ENCODE data around the gene LLGL2. TPM values are rescaled to one million over a fixed set of nuclear protein-coding genes. Genes with fewer than 3 reads are reported as not detected.
"Not testable (repeated sequence)": the region's sequence is repeated elsewhere in the genome, so short reads cannot be mapped to it uniquely, and the experiment has no call there.

Gene LLGL2
- total and polyA plus RNA-seq, 2 donors: 5.3 to 36.6 TPM

DNA sequence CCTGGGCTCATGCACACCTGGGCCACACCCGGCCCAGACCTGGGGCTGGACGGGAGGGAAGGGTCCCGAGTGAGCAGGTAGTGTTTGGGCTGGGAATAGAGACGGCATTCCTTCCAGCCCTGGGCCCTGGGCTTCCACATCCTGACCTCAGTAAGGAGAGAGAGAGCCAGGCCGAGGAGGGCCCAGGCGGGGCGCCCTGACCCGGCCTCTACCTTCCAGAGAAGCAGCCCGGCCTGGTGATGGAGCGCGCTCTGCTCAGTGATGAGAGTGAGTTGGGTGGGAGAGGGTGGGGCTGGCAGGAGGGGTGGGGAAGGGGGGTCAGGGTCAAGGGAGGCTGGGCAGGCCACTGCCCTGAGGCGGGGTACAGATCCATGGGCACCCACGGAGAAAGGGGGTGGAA, 48.5 kb downstream of the LLGL2 start:
- DNase-seq (ENCODE audit: low read depth in 6 of 9, low spot score in 9 of 9): no peak
- Histone ChIP-seq H3K27ac (ENCODE audit: low read depth in 1 of 2, low read length in 1 of 2) (no peak overlapping the region), H3K36me3 (ENCODE audit: control insufficient read depth in 2 of 2, insufficient read depth in 2 of 2, low read length in 1 of 2) (no peaks in the 10 kb centered on the region), H3K4me1 (ENCODE audit: control insufficient read depth in 2 of 2, insufficient read depth in 2 of 2, low read length in 2 of 2) (peaks cover 0 to 10% of the 10 kb centered on the region in 2 donors), H3K9me3 (ENCODE audit: control insufficient read depth in 2 of 2, insufficient read depth in 1 of 2, low read length in 1 of 2) (no peaks in the 10 kb centered on the region), H3K4me3 (ENCODE audit: low read length in 2 of 2) (no peak overlapping the region), H3K27me3 (ENCODE audit: control insufficient read depth in 2 of 2, insufficient read depth in 1 of 2, low read length in 1 of 2) (no peaks in the 10 kb centered on the region)
- WGBS: 96% methylated on average over 13 of the region's 13 CpGs

DNA sequence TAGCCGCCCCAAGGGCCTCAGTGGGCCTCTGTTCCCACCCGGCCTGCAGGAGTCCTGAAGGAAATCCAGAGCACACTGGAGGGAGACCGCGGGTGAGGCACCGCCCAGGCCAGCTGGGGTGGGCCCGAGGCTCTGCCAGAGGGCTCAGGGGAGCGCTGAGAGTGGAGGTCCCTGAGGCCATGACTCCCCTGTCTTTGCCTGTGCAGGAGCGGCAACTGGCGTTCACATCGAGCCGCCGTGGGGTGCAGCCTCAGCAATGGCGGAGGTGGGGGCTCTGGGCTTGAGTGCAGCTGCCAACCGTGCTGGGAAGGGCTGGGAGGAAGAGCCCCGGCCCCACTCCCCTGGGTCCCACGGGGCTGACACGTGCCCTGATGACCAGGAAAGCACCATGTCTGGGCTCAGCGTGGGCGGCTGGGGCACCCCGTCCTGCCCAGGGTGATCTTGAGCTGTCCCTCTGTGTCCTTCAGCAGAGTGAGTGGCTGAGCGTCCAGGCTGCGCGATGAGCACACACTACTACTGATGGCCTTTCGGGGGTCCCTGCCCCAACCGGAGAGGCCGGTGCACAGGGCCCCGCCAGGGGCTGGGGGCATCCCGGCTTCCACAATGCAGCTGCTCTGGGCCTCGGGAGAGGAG, 49.0 kb downstream of the LLGL2 start:
- H3K27ac ChIP-seq (ENCODE audit: low read depth in 1 of 2, low read length in 1 of 2): no peak overlapping the region
- H3K4me3 ChIP-seq (ENCODE audit: low read length in 2 of 2): no peak overlapping the region
- no peaks in the 10 kb centered on the region for H3K27me3 ChIP-seq (ENCODE audit: control insufficient read depth in 2 of 2, insufficient read depth in 1 of 2, low read length in 1 of 2)
- WGBS: 93% methylated on average over 29 of the region's 29 CpGs
- H3K36me3 ChIP-seq (ENCODE audit: control insufficient read depth in 2 of 2, insufficient read depth in 2 of 2, low read length in 1 of 2): no peaks in the 10 kb centered on the region
- no peaks in the 10 kb centered on the region for H3K9me3 ChIP-seq (ENCODE audit: control insufficient read depth in 2 of 2, insufficient read depth in 1 of 2, low read length in 1 of 2)
- H3K4me1 ChIP-seq (ENCODE audit: control insufficient read depth in 2 of 2, insufficient read depth in 2 of 2, low read length in 2 of 2): peaks cover 0 to 10% of the 10 kb centered on the region in 2 donors
- no peak for DNase-seq (ENCODE audit: low read depth in 6 of 9, low spot score in 9 of 9)

DNA sequence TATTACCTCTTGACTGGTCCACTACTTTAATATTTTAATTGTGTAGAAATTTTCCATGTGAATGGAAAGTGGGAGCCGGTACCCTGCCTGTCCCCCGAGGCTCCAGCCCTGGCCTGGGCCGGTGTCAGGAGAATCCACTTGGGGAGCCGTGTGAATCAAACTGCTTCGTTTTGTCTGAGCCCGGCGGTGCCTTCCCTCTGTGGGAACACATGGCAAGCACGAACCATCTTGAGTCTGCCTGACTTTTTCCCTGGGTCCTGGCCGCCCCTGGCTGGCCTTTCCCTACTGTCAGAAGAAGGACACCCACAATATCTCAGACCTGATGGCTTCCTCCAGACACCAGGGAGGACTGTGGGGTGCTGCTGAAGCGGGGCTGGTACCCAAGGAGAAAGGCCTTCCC, 49.7 kb downstream of the LLGL2 start:
- Histone ChIP-seq H3K36me3 (ENCODE audit: control insufficient read depth in 2 of 2, insufficient read depth in 2 of 2, low read length in 1 of 2) (no peaks in the 10 kb centered on the region), H3K4me1 (ENCODE audit: control insufficient read depth in 2 of 2, insufficient read depth in 2 of 2, low read length in 2 of 2) (peaks cover 0 to 10% of the 10 kb centered on the region in 2 donors), H3K9me3 (ENCODE audit: control insufficient read depth in 2 of 2, insufficient read depth in 1 of 2, low read length in 1 of 2) (no peaks in the 10 kb centered on the region), H3K27ac (ENCODE audit: low read depth in 1 of 2, low read length in 1 of 2) (no peak overlapping the region), H3K4me3 (ENCODE audit: low read length in 2 of 2) (no peak overlapping the region), H3K27me3 (ENCODE audit: control insufficient read depth in 2 of 2, insufficient read depth in 1 of 2, low read length in 1 of 2) (no peaks in the 10 kb centered on the region)
- 96% methylated on average over 10 of the region's 10 CpGs for WGBS
- DNase-seq (ENCODE audit: low read depth in 6 of 9, low spot score in 9 of 9): no peak

DNA sequence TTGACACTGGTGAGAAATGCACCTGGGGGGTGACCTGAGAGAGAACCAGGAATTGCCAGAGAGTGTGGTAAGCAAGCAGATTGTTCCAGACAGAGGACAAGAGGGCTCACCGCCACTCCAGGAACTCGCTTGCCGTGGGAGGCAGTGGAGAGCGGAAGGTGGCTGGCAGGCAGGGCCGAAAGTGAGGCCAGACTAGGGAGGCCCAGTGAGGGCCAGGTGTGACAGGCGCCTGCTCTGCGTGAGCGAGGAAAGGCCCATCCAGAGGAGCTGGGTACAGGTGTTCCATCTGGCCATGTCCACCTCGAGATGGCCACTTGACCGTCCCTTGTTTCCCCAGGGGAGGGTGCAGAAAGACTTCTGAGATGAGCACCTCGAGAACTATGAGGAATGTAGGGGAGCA, 50.2 kb downstream of the LLGL2 start:
- Histone ChIP-seq H3K27ac (ENCODE audit: low read depth in 1 of 2, low read length in 1 of 2) (no peak overlapping the region), H3K4me1 (ENCODE audit: control insufficient read depth in 2 of 2, insufficient read depth in 2 of 2, low read length in 2 of 2) (peaks cover 0 to 8% of the 10 kb centered on the region in 2 donors), H3K36me3 (ENCODE audit: control insufficient read depth in 2 of 2, insufficient read depth in 2 of 2, low read length in 1 of 2) (no peaks in the 10 kb centered on the region), H3K4me3 (ENCODE audit: low read length in 2 of 2) (no peak overlapping the region), H3K9me3 (ENCODE audit: control insufficient read depth in 2 of 2, insufficient read depth in 1 of 2, low read length in 1 of 2) (peaks cover 0 to 2% of the 10 kb centered on the region in 2 donors), H3K27me3 (ENCODE audit: control insufficient read depth in 2 of 2, insufficient read depth in 1 of 2, low read length in 1 of 2) (no peaks in the 10 kb centered on the region)
- WGBS: 68% methylated on average over 11 of the region's 11 CpGs
- DNase-seq (ENCODE audit: low read depth in 6 of 9, low spot score in 9 of 9): no peak

DNA sequence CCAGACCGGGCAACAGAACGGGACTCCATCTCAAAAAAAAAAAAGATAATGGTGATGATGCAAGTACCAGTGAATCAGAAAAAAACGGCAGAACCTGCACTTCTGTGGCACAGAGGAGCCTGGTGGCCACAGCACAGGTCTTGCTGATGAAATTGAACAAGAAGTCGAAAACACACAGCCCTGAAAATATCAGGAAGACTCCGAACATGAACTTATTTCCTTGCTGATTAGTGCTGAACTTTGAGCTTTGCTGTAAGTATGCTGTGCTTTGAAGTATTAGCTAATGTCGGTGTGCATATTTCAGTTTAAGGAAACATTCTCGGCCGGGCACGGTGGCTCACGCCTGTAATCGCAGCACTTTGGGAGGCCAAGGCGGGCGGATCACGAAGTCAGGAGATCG, 51.2 kb downstream of the LLGL2 start:
- no peak overlapping the region for H3K4me3 ChIP-seq (ENCODE audit: low read length in 2 of 2)
- DNase-seq (ENCODE audit: low read depth in 6 of 9, low spot score in 9 of 9): no peak
- H3K9me3 ChIP-seq (ENCODE audit: control insufficient read depth in 2 of 2, insufficient read depth in 1 of 2, low read length in 1 of 2): peaks cover 0 to 8% of the 10 kb centered on the region in 2 donors
- H3K4me1 ChIP-seq (ENCODE audit: control insufficient read depth in 2 of 2, insufficient read depth in 2 of 2, low read length in 2 of 2): peaks cover 0 to 5% of the 10 kb centered on the region in 2 donors
- H3K36me3 ChIP-seq (ENCODE audit: control insufficient read depth in 2 of 2, insufficient read depth in 2 of 2, low read length in 1 of 2): no peaks in the 10 kb centered on the region
- no peaks in the 10 kb centered on the region for H3K27me3 ChIP-seq (ENCODE audit: control insufficient read depth in 2 of 2, insufficient read depth in 1 of 2, low read length in 1 of 2)
- 95% methylated on average over 14 of the region's 15 CpGs for WGBS
- H3K27ac ChIP-seq (ENCODE audit: low read depth in 1 of 2, low read length in 1 of 2): no peak overlapping the region

DNA sequence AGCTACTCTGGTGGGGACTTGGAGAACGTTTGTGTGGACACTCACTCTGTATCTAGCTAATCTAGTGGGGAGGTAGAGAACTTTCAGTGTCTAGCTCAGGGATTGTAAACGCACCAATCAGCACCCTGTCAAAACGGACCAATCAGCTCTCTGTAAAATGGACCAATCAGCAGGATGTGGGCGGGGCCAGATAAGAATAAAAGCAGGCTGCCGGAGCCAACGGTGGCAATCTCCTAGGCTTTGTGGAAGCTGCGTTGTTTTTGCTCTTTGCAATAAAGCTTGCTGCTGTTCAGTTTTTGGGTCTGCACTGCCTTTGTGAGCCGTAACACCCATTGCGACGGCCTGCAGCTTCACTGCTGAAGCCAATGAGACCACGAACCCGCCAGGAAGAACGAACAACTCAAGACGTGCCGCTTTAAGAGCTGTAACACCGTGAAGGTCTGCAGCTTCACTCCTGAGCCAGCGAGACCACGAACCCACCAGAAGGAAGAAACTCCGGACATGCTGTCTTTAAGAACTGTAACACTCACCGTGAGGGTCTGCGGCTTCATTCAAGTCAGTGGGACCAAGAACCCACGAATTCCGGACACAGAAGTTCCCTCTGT, 55.7 kb downstream of the LLGL2 start:
- not testable (repeated sequence) for H3K4me3 ChIP-seq (ENCODE audit: low read length in 2 of 2); H3K27ac ChIP-seq (ENCODE audit: low read depth in 1 of 2, low read length in 1 of 2); H3K4me1 ChIP-seq (ENCODE audit: control insufficient read depth in 2 of 2, insufficient read depth in 2 of 2, low read length in 2 of 2); H3K36me3 ChIP-seq (ENCODE audit: control insufficient read depth in 2 of 2, insufficient read depth in 2 of 2, low read length in 1 of 2); H3K9me3 ChIP-seq (ENCODE audit: control insufficient read depth in 2 of 2, insufficient read depth in 1 of 2, low read length in 1 of 2); H3K27me3 ChIP-seq (ENCODE audit: control insufficient read depth in 2 of 2, insufficient read depth in 1 of 2, low read length in 1 of 2)
- DNase-seq (ENCODE audit: low read depth in 6 of 9, low spot score in 9 of 9): peak in 1 of 9 donors; percentile 21
- 38% methylated on average over 23 of the region's 23 CpGs for WGBS

DNA sequence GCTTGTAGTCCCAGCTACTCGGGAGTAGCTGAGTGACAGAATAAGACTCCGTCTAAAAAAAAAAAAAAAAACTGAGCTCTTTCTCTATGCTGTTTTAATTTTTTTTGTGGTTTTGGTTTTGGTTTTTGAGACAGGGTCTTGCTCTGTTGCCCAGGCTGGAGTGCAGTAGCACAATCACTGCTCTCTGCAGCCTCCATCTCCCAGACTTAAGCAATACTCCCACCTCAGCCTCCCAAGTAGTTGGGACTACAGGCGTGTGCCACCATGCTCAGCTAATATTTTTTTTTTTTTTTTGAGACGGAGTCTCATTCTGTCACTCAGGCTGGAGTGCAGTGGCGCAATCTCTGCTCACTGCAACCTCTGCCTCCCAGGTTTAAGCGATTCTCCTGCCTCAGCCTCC, 57.7 kb downstream of the LLGL2 start:
- not testable (repeated sequence) for DNase-seq (ENCODE audit: low read depth in 6 of 9, low spot score in 9 of 9); H3K27ac ChIP-seq (ENCODE audit: low read depth in 1 of 2, low read length in 1 of 2); H3K36me3 ChIP-seq (ENCODE audit: control insufficient read depth in 2 of 2, insufficient read depth in 2 of 2, low read length in 1 of 2); H3K4me3 ChIP-seq (ENCODE audit: low read length in 2 of 2); H3K9me3 ChIP-seq (ENCODE audit: control insufficient read depth in 2 of 2, insufficient read depth in 1 of 2, low read length in 1 of 2)
- H3K4me1 ChIP-seq (ENCODE audit: control insufficient read depth in 2 of 2, insufficient read depth in 2 of 2, low read length in 2 of 2): peaks cover 8 to 11% of the 10 kb centered on the region in 2 donors
- WGBS: 88% methylated on average over 6 of the region's 6 CpGs
- peaks cover 0 to 22% of the 10 kb centered on the region in 2 donors for H3K27me3 ChIP-seq (ENCODE audit: control insufficient read depth in 2 of 2, insufficient read depth in 1 of 2, low read length in 1 of 2)

DNA sequence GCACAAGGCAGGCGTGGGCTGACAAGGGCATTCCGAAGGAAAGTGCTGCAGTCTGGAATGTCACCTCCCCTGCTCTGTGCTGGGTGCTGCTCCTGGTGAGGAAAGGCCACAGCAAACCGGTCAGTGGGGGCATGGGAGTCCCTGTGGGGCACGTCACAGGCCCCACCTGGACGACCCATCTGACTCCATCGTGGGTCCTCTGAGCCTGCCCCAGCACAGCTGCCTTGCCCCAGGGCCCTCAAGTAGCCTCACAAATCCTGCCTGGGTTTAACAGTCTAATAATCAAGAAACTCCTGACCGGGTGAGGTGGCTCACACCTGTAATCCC, 59.3 kb downstream of the LLGL2 start:
- WGBS: 98% methylated on average over 7 of the region's 7 CpGs
- Histone ChIP-seq H3K27me3 (ENCODE audit: control insufficient read depth in 2 of 2, insufficient read depth in 1 of 2, low read length in 1 of 2) (peaks cover 0 to 27% of the 10 kb centered on the region in 2 donors), H3K9me3 (ENCODE audit: control insufficient read depth in 2 of 2, insufficient read depth in 1 of 2, low read length in 1 of 2) (peaks cover 0 to 8% of the 10 kb centered on the region in 2 donors), H3K36me3 (ENCODE audit: control insufficient read depth in 2 of 2, insufficient read depth in 2 of 2, low read length in 1 of 2) (peaks cover 0 to under 1% of the 10 kb centered on the region in 2 donors), H3K4me3 (ENCODE audit: low read length in 2 of 2) (no peak overlapping the region), H3K27ac (ENCODE audit: low read depth in 1 of 2, low read length in 1 of 2) (no peak overlapping the region), H3K4me1 (ENCODE audit: control insufficient read depth in 2 of 2, insufficient read depth in 2 of 2, low read length in 2 of 2) (peaks cover 8 to 21% of the 10 kb centered on the region in 2 donors)
- DNase-seq (ENCODE audit: low read depth in 6 of 9, low spot score in 9 of 9): no peak

DNA sequence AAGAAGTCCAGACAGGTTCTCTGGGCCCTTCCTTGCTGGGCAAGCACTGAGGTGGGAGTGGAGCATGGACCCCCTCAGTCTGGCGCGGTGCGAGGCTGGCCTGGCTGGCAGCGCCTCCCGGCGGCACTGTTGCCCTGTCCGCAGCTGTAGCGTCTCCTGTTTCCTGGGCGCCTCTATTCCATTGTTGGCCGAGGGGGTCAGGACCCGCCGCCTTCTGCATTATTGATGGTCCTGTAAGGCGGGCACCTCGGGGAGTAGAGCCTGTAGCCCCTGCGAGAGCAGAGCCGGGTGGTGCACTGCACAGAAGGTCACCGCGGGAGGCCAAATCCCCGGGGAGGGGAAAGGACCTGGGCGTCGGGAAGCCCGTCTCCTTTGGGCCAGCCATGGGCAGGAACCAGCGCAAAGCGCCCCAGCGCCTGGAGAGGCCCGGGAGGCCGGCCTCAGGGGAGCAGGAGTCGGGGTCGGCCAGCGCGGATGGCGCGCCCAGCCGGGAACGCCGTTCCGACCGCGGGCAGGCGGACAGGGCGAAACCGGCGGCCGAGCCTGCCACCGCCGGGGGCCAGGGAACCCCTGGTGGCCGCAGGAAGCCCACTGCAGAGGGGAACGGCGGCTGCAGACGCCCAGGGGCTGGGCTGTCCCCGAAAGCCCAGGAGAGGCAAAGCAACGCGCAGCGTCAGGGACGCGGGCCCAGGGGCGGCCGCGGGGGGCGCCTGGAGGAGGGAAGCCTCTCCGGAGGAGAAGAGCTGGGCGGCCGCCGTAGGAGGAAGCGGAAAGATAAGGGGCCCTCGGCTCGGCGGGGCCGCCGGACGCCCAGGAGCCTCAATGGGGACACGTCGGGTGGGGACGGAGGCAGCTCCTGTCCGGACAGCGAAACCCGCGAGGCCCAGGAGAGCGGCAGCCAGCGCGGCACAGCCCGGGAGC, 62.4 kb downstream of the LLGL2 start, which contains the start of gene MYO15B:
MYO15B (plus strand) TSS at position 126 of the 921 bp plus-strand sequence; CDS start at position 384, 258 bp downstream.
- H3K36me3 ChIP-seq (ENCODE audit: control insufficient read depth in 2 of 2, insufficient read depth in 2 of 2, low read length in 1 of 2): peaks cover 8 to 25% of the 10 kb centered on the region in 2 donors
- peak within 1 kb of the TSS; percentile 77 to 82 for H3K27ac ChIP-seq (ENCODE audit: low read depth in 1 of 2, low read length in 1 of 2)
- H3K4me1 ChIP-seq (ENCODE audit: control insufficient read depth in 2 of 2, insufficient read depth in 2 of 2, low read length in 2 of 2): peaks cover 8 to 23% of the 10 kb centered on the region in 2 donors
- H3K27me3 ChIP-seq (ENCODE audit: control insufficient read depth in 2 of 2, insufficient read depth in 1 of 2, low read length in 1 of 2): peaks cover 0 to 27% of the 10 kb centered on the region in 2 donors
- peak in 8 of 9 donors; percentile 33 to 87 (median 56) for DNase-seq (ENCODE audit: low read depth in 6 of 9, low spot score in 9 of 9)
- 2% methylated on average over 82 of the region's 82 CpGs for WGBS
- H3K9me3 ChIP-seq (ENCODE audit: control insufficient read depth in 2 of 2, insufficient read depth in 1 of 2, low read length in 1 of 2): no peaks in the 10 kb centered on the region
- peak within 1 kb of the TSS; percentile 66 to 80 for H3K4me3 ChIP-seq (ENCODE audit: low read length in 2 of 2)
